CD4-positive, alpha-beta T cell treated with Interleukin-17A for 1 hour (primary cell): ENCODE results near the gene ALCAM.
"Not testable (repeated sequence)": the region's sequence is repeated elsewhere in the genome, so short reads cannot be mapped to it uniquely, and the experiment has no call there.

ENCODE experiments used
- DNase-seq: peaks from one replicate; pipeline ENCODE4 v3.0.0-alpha.2; 2020

Gene ALCAM

GRCh38 chr3:105603516-105603915 is 236.8 kb downstream of the ALCAM start:
- DNase-seq, result not testable (repeated sequence)

GRCh38 chr3:105606016-105606415 is 239.3 kb downstream of the ALCAM start:
- DNase-seq, result no peak

- no peak for DNase-seq
Observed at GRCh38 chr3:105608623-105609022, 241.9 kb downstream of the ALCAM start.

GRCh38 chr3:105610473-105610872 is 243.8 kb downstream of the ALCAM start:
- no peak for DNase-seq

- DNase-seq, result no peak
Observed at GRCh38 chr3:105611304-105612192, 244.8 kb downstream of the ALCAM start.

GRCh38 chr3:105613120-105613519 is 246.4 kb downstream of the ALCAM start:
- DNase-seq, result no peak

- no peak for DNase-seq
Observed at GRCh38 chr3:105614288-105615030, 247.8 kb downstream of the ALCAM start.

GRCh38 chr3:105615814-105616213 is 249.1 kb downstream of the ALCAM start:
- no peak for DNase-seq

- DNase-seq, result no peak
Observed at GRCh38 chr3:105616374-105617121, 249.8 kb downstream of the ALCAM start.

- no peak for DNase-seq
Observed at GRCh38 chr3:105618556-105618955, 251.8 kb downstream of the ALCAM start.

- DNase-seq, result no peak
Observed at GRCh38 chr3:105619651-105620050, 252.9 kb downstream of the ALCAM start.

- DNase-seq, result no peak
Observed at GRCh38 chr3:105620236-105620635, 253.5 kb downstream of the ALCAM start.

- no peak for DNase-seq
Observed at GRCh38 chr3:105622169-105622568, 255.5 kb downstream of the ALCAM start.
